ENCODE measurements around the gene SNX33.

SNX33 gene

GRCh38 chr15:75641603-75642002, 6.1 kb upstream of the SNX33 start:
- no peak for DNase-seq (ENCODE audit: low read depth)

- DNase-seq (ENCODE audit: low read depth), result no peak
Observed at GRCh38 chr15:75644376-75644775, 3.3 kb upstream of the SNX33 start.

- no peak for DNase-seq (ENCODE audit: low read depth)
Observed at GRCh38 chr15:75646112-75646943, 1.4 kb upstream of the SNX33 start.

GRCh38 chr15:75646944-75647364, 758 bp upstream of the SNX33 start:
- DNase-seq (ENCODE audit: low read depth), result no peak

GRCh38 chr15:75648156-75649000, 666 bp downstream of the SNX33 start:
- no peak for DNase-seq (ENCODE audit: low read depth)

GRCh38 chr15:75649045-75649761, 1.5 kb downstream of the SNX33 start:
- DNase-seq (ENCODE audit: low read depth), result no peak

GRCh38 chr15:75649848-75650247, 2.1 kb downstream of the SNX33 start:
- DNase-seq (ENCODE audit: low read depth), result no peak

GRCh38 chr15:75650908-75651809, 3.4 kb downstream of the SNX33 start:
- DNase-seq (ENCODE audit: low read depth), result no peak

- DNase-seq (ENCODE audit: low read depth), result no peak
Observed at GRCh38 chr15:75651810-75652543, 4.3 kb downstream of the SNX33 start.

- DNase-seq (ENCODE audit: low read depth), result no peak
Observed at GRCh38 chr15:75653347-75653913, 5.7 kb downstream of the SNX33 start.

- DNase-seq (ENCODE audit: low read depth), result no peak
Observed at GRCh38 chr15:75654201-75654907, 6.6 kb downstream of the SNX33 start.

GRCh38 chr15:75655931-75656330, 8.2 kb downstream of the SNX33 start:
- DNase-seq (ENCODE audit: low read depth), result no peak

GRCh38 chr15:75656331-75656730, 8.6 kb downstream of the SNX33 start:
- no peak for DNase-seq (ENCODE audit: low read depth)

- no peak for DNase-seq (ENCODE audit: low read depth)
Observed at GRCh38 chr15:75656813-75657212, 9.1 kb downstream of the SNX33 start.

- no peak for DNase-seq (ENCODE audit: low read depth)
Observed at GRCh38 chr15:75659141-75659771, 11.5 kb downstream of the SNX33 start.

- DNase-seq (ENCODE audit: low read depth), result no peak
Observed at GRCh38 chr15:75659928-75660645, 12.4 kb downstream of the SNX33 start.

GRCh38 chr15:75661100-75661755, 13.5 kb downstream of the SNX33 start:
- DNase-seq (ENCODE audit: low read depth), result no peak

GRCh38 chr15:75661756-75662140, 14.0 kb downstream of the SNX33 start:
- DNase-seq (ENCODE audit: low read depth), result no peak

Measured in activated T-cell treated with anti-CD3 and anti-CD28 coated beads for 1 hour (primary cell).